Measurements from ENCODE around the gene BOC.

The BOC gene

GRCh38 chr3:113226491-113226890, 15.1 kb downstream of the BOC start:
- DNase-seq, result no peak

GRCh38 chr3:113227146-113227545, 15.8 kb downstream of the BOC start:
- DNase-seq, result no peak

- DNase-seq, result no peak
Observed at GRCh38 chr3:113228498-113229286, 17.3 kb downstream of the BOC start.

- peak; percentile 82 for DNase-seq
Observed at GRCh38 chr3:113231391-113231790, 20.0 kb downstream of the BOC start.

- DNase-seq, result peak; percentile 95
Observed at GRCh38 chr3:113231827-113232253, 20.5 kb downstream of the BOC start.

GRCh38 chr3:113232342-113232741, 21.0 kb downstream of the BOC start:
- DNase-seq, result no peak

GRCh38 chr3:113233497-113233896, 22.1 kb downstream of the BOC start:
- DNase-seq, result no peak

- no peak for DNase-seq
Observed at GRCh38 chr3:113234028-113234427, 22.7 kb downstream of the BOC start.

GRCh38 chr3:113234688-113235260, 23.4 kb downstream of the BOC start:
- DNase-seq, result peak; percentile 60

GRCh38 chr3:113238503-113238902, 27.1 kb downstream of the BOC start:
- DNase-seq, result no peak

GRCh38 chr3:113240841-113241240, 29.5 kb downstream of the BOC start:
- no peak for DNase-seq

GRCh38 chr3:113241292-113242095, 30.1 kb downstream of the BOC start:
- peak; percentile 81 for DNase-seq

- peak; percentile 78 for DNase-seq
Observed at GRCh38 chr3:113242096-113242581, 30.8 kb downstream of the BOC start.

GRCh38 chr3:113243071-113243470, 31.7 kb downstream of the BOC start:
- DNase-seq, result no peak

- no peak for DNase-seq
Observed at GRCh38 chr3:113243846-113244245, 32.5 kb downstream of the BOC start.

GRCh38 chr3:113245761-113246161, 34.4 kb downstream of the BOC start:
- DNase-seq, result peak; percentile 73

GRCh38 chr3:113247068-113247467, 35.7 kb downstream of the BOC start:
- DNase-seq, result no peak

GRCh38 chr3:113247675-113248458, 36.5 kb downstream of the BOC start:
- DNase-seq, result no peak

- DNase-seq, result peak; percentile 90
Observed at GRCh38 chr3:113249111-113249510, 37.8 kb downstream of the BOC start.

- DNase-seq, result no peak
Observed at GRCh38 chr3:113249601-113250000, 38.2 kb downstream of the BOC start.

- DNase-seq, result no peak
Observed at GRCh38 chr3:113250566-113250965, 39.2 kb downstream of the BOC start.

- DNase-seq, result no peak
Observed at GRCh38 chr3:113251817-113252216, 40.5 kb downstream of the BOC start.

Data from fibroblast of skin of back (primary cell).